Tibial artery (tissue), 4 donors: ENCODE data around the gene DISP3.

Experiments
- DNase-seq, 2 donors: peaks; one replicate each; pipeline ENCODE4 v3.0.0-alpha.2; 2019
- H3K27ac ChIP-seq, 2 donors: fragments of 200-600 bp; sonication (generic) in 1 of 2; 1 replicate in 1 of 2; 2 replicates in 1 of 2; pipeline ENCODE4 v1.5.1; 2018 to 2019; ENCODE audit warnings: mild to moderate bottlenecking in 1 of 2
- H3K27me3 ChIP-seq, 2 donors: fragments of 200-600 bp; sonication (generic) in 1 of 2; one replicate each; pipeline versions ENCODE4 v1.5.1 to v1.6.0; 2016 to 2019
- H3K36me3 ChIP-seq, 3 donors: fragments of 200-600 bp; sonication (generic) in 2 of 3; one replicate each; pipeline ENCODE4 v1.5.1; 2016 to 2019; ENCODE audit warnings: mild to moderate bottlenecking in 2 of 3
- H3K4me1 ChIP-seq, 4 donors: fragments of 200-600 bp; sonication (generic) in 2 of 4; 1 replicate in 3 of 4; 2 replicates in 1 of 4; pipeline ENCODE4 v1.5.1; 2016 to 2019
- H3K4me3 ChIP-seq, 2 donors: fragments of 200-600 bp; sonication (generic) in 1 of 2; 1 replicate in 1 of 2; 2 replicates in 1 of 2; pipeline ENCODE4 v1.5.1; 2018 to 2019; ENCODE audit warnings: mild to moderate bottlenecking in 2 of 2
- H3K9me3 ChIP-seq, 3 donors: fragments of 200-600 bp; sonication (generic) in 1 of 3; one replicate each; pipeline ENCODE4 v1.5.1; 2016 to 2019
- CTCF ChIP-seq, 2 experiments: fragments of 200-600 bp in 1 of 2; fragments of 450-650 bp in 1 of 2; IDR thresholded peaks; one replicate each; pipeline ENCODE4 v1.5.1; 2017 to 2019; ENCODE audit warnings: antibody characterized with exemption in 2 of 2, mild to moderate bottlenecking in 1 of 2, moderate library complexity in 1 of 2
- intact Hi-C: fragments of 100-400 bp; cut with DNase I; formaldehyde crosslinking; loops from one replicate; pipeline ENCODE4 v1.15.0; 2023; ENCODE audit warnings: low total_unique reads

DISP3 gene

DNA sequence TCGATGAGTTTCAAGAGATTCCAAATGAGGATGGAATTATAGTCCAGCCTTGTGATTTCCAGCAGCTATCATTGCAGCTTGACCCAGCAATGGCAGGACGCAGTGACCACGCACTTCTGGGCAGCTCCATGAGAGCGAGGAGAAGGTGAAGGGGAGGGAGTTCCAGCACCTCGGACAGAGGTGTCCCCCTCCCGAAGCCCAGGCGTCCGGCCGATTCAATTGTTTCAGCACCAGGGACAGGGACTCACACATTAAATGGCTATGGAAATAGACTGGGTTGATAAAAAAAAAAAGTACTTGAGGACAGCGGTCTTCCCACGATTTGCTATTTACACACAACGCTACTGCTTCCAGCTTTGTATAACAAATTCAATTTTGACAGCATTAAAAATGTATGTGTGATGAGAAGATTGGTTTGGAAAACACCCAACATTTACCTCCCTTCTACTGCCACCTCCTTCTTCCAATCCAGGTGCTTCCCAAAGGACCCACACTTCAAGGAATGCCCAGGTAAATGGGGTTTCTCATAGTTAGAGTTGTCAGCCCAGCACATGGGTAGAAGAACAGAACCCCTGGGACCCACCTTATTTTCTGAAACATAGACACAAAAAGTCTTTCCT, 71.8 kb downstream of the DISP3 start:
- H3K4me3 ChIP-seq, result no peak overlapping the region
- peaks cover 0 to 33% of the 10 kb centered on the region in 2 donors for H3K27me3 ChIP-seq
- H3K36me3 ChIP-seq, result no peaks in the 10 kb centered on the region
- no peaks in the 10 kb centered on the region for H3K4me1 ChIP-seq
- H3K9me3 ChIP-seq, result no peaks in the 10 kb centered on the region
- H3K27ac ChIP-seq, result no peak overlapping the region
- TF ChIP-seq CTCF (IDR thresholded peaks at IDR 0.05), result no peak
- DNase-seq, result no peak
- intact Hi-C loops, result no loop called here

- TF ChIP-seq CTCF (IDR thresholded peaks at IDR 0.05), result no peak
- Histone ChIP-seq H3K36me3 (no peaks in the 10 kb centered on the region), H3K4me1 (no peaks in the 10 kb centered on the region), H3K4me3 (no peak overlapping the region), H3K27me3 (peaks cover 0 to 74% of the 10 kb centered on the region in 2 donors), H3K9me3 (no peaks in the 10 kb centered on the region), H3K27ac (no peak overlapping the region)
- intact Hi-C loops, result no loop called here
- no peak for DNase-seq
Observed at GRCh38 chr1:11558276-11558675, 79.3 kb downstream of the DISP3 start.

- H3K9me3 ChIP-seq, result no peaks in the 10 kb centered on the region
- no peaks in the 10 kb centered on the region for H3K4me1 ChIP-seq
- H3K4me3 ChIP-seq, result no peak overlapping the region
- H3K27ac ChIP-seq, result no peak overlapping the region
- no peaks in the 10 kb centered on the region for H3K36me3 ChIP-seq
- no peak for TF ChIP-seq CTCF (IDR thresholded peaks at IDR 0.05)
- no peak for DNase-seq
- intact Hi-C loops, result no loop called here
- peaks cover 0 to 74% of the 10 kb centered on the region in 2 donors for H3K27me3 ChIP-seq
Observed at GRCh38 chr1:11558871-11559590, 80.1 kb downstream of the DISP3 start.

GRCh38 chr1:11559591-11559970, 80.6 kb downstream of the DISP3 start:
- no peak for DNase-seq
- intact Hi-C loops, result no loop called here
- H3K36me3 ChIP-seq, result no peaks in the 10 kb centered on the region
- H3K9me3 ChIP-seq, result no peaks in the 10 kb centered on the region
- no peak overlapping the region for H3K4me3 ChIP-seq
- H3K27me3 ChIP-seq, result peaks cover 0 to 74% of the 10 kb centered on the region in 2 donors
- TF ChIP-seq CTCF (IDR thresholded peaks at IDR 0.05), result no peak
- no peaks in the 10 kb centered on the region for H3K4me1 ChIP-seq
- H3K27ac ChIP-seq, result no peak overlapping the region

DNA sequence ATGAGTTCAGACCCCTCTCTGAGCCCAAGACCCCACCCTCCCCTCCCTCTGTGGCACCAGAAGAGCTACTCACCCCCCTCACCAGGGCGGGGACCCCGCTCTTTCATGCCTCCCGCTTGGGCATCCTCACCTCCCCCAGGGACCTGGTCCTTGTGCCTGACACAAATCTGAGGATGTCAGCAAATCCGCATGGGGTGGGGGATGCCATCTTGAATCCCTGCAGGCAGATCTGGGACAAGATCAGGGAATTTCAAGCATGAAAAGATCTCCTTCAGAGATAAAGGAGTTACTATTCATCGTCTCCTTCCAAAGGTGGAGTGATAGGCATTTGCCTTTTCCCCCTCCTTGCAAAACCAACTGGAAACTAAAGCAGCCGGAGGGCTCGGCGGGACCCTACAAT, 81.1 kb downstream of the DISP3 start:
- Histone ChIP-seq H3K9me3 (no peaks in the 10 kb centered on the region), H3K4me3 (no peak overlapping the region), H3K36me3 (no peaks in the 10 kb centered on the region), H3K27ac (no peak overlapping the region), H3K27me3 (peaks cover 0 to 71% of the 10 kb centered on the region in 2 donors), H3K4me1 (no peaks in the 10 kb centered on the region)
- DNase-seq, result no peak
- intact Hi-C loops, result no loop called here
- no peak for TF ChIP-seq CTCF (IDR thresholded peaks at IDR 0.05)
